Thyroid gland (tissue), 4 donors: Measurements from ENCODE around the gene PPP2R2C.

Experiments used
- POLR2A ChIP-seq, 2 donors: fragments of 450-650 bp; IDR thresholded peaks; one replicate each; pipeline ENCODE4 v1.6.1; 2017; ENCODE audit warnings: antibody characterized with exemption in 2 of 2, mild to moderate bottlenecking in 2 of 2, moderate library complexity in 1 of 2
- TF ChIP-seq, protein P1 (sequence below), 6 experiments: fragments of 200-600 bp in 3 of 6; fragments of 450-650 bp in 3 of 6; sonication (generic) in 3 of 6; IDR thresholded peaks; one replicate each; pipeline ENCODE4 v1.5.1; 2016 to 2019; ENCODE audit warnings: antibody characterized with exemption in 6 of 6, mild to moderate bottlenecking in 2 of 6, inconsistent platforms in 1 of 6, moderate library complexity in 1 of 6

DNA sequence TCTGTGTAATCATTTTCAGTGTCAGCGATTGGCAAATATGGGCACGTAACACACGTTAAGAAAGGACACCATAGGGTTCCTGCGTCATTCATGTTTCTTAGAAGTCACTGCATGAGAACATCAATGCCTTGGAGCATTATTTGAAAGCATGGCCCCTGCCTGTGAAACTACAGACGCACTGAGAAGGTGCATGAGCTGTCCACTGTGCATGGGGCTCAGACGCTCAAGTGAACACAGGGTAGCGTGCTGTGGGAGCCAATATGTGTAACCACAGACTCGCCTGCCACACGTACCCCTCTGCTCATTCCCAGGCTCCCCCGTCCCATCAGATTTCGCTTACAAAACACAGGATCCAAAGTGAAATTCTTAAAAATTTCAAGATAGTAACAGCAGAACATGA lies 6.5 kb downstream of the PPP2R2C start:
- TF ChIP-seq, protein P1, sequence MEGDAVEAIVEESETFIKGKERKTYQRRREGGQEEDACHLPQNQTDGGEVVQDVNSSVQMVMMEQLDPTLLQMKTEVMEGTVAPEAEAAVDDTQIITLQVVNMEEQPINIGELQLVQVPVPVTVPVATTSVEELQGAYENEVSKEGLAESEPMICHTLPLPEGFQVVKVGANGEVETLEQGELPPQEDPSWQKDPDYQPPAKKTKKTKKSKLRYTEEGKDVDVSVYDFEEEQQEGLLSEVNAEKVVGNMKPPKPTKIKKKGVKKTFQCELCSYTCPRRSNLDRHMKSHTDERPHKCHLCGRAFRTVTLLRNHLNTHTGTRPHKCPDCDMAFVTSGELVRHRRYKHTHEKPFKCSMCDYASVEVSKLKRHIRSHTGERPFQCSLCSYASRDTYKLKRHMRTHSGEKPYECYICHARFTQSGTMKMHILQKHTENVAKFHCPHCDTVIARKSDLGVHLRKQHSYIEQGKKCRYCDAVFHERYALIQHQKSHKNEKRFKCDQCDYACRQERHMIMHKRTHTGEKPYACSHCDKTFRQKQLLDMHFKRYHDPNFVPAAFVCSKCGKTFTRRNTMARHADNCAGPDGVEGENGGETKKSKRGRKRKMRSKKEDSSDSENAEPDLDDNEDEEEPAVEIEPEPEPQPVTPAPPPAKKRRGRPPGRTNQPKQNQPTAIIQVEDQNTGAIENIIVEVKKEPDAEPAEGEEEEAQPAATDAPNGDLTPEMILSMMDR (IDR thresholded peaks at IDR 0.05) = no peak
- TF ChIP-seq POLR2A (IDR thresholded peaks at IDR 0.05) = no peak
